ENCODE data around the gene ADAM23. TPM values are rescaled to one million over a fixed set of nuclear protein-coding genes. Genes with fewer than 3 reads are reported as not detected.

The ADAM23 gene
- polyA plus RNA-seq, 1 of the 3 experiments (the other 2 are of a cell fraction): 3.7 TPM

DNA sequence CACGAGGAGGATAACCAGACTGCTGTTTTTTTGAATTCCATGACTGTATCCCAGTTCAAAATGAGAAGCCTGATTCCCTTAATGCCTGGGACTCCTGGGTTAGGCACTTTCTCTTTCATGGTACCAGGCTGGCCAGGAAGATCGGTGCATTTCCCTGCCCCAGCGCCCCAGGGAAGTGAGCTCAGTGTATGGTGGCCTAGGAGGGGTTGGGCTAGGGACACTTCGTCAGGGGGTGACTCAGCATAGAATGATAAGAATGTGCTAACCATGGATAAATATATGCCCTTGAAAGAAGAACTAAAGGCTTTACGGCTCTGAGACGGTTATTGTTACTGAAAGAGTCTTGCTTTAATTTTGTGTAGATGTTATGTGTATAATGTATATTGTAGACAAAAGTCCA is 171.5 kb downstream of the ADAM23 start:
- Histone ChIP-seq H3K27ac (ENCODE audit: low read depth in 2 of 2, low read length in 1 of 2) (no peak overlapping the region), H3K4me2 (no peak overlapping the region), H3K27me3 (ENCODE audit: insufficient read depth) (no peaks in the 10 kb centered on the region), H4K20me1 (ENCODE audit: insufficient read depth) (no peaks in the 10 kb centered on the region), H3K79me2 (ENCODE audit: insufficient read depth) (no peaks in the 10 kb centered on the region), H3K4me3 (ENCODE audit: low read depth in 2 of 2, low read length in 1 of 2) (no peak overlapping the region), H3K9ac (no peak overlapping the region), H3K36me3 (replicated peaks in 1 of 2; ENCODE audit: control insufficient read depth in 1 of 2, insufficient read depth in 2 of 2, low read length in 1 of 2) (no peaks in the 10 kb centered on the region), H3K4me1 (ENCODE audit: control insufficient read depth in 1 of 2, insufficient read depth in 2 of 2, low read depth in 1 of 2, low read length in 1 of 2) (no peaks in the 10 kb centered on the region; a peak in 1 of 4 replicates), H2AFZ (ENCODE audit: low read depth) (no peak overlapping the region), H3K9me2 (no peaks in the 10 kb centered on the region), H3K9me3 (no peaks in the 10 kb centered on the region), H3F3A (replicated peaks; ENCODE audit: insufficient read depth) (no peaks in the 10 kb centered on the region)
- POLR2A ChIA-PET: no interaction called here
- TF ChIP-seq, protein P1, sequence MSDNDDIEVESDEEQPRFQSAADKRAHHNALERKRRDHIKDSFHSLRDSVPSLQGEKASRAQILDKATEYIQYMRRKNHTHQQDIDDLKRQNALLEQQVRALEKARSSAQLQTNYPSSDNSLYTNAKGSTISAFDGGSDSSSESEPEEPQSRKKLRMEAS (IDR thresholded peaks at IDR 0.05; ENCODE audit: low read depth): no peak
- TF ChIP-seq MXI1 (IDR thresholded peaks at IDR 0.05; ENCODE audit: low read depth, low read length): no peak
- TF ChIP-seq POLR2AphosphoS5 (IDR thresholded peaks at IDR 0.05; ENCODE audit: low read depth, low read length): no peak
- TF ChIP-seq PBX3 (IDR thresholded peaks at IDR 0.05): no peak
- TF ChIP-seq EP300 (IDR thresholded peaks at IDR 0.05; ENCODE audit: borderline replicate concordance in 1 of 2, low read depth in 1 of 2, low read length in 1 of 2): no peak
- TF ChIP-seq YY1 (IDR thresholded peaks at IDR 0.05; ENCODE audit: low read depth): no peak
- TF ChIP-seq, protein P2, sequence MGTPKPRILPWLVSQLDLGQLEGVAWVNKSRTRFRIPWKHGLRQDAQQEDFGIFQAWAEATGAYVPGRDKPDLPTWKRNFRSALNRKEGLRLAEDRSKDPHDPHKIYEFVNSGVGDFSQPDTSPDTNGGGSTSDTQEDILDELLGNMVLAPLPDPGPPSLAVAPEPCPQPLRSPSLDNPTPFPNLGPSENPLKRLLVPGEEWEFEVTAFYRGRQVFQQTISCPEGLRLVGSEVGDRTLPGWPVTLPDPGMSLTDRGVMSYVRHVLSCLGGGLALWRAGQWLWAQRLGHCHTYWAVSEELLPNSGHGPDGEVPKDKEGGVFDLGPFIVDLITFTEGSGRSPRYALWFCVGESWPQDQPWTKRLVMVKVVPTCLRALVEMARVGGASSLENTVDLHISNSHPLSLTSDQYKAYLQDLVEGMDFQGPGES (IDR thresholded peaks at IDR 0.05; ENCODE audit: low read depth, low read length): no peak
- no peak for TF ChIP-seq RAD21 (IDR thresholded peaks at IDR 0.05; ENCODE audit: low read length)
- no peak for TF ChIP-seq FOSL2 (IDR thresholded peaks at IDR 0.05; ENCODE audit: borderline replicate concordance, low read depth)
- TF ChIP-seq RFX5 (IDR thresholded peaks at IDR 0.05; ENCODE audit: low read length): no peak
- TF ChIP-seq FOXM1 (IDR thresholded peaks at IDR 0.05; ENCODE audit: low read depth): no peak
- no peak for TF ChIP-seq RXRA (IDR thresholded peaks at IDR 0.05; ENCODE audit: borderline replicate concordance, low read depth)
- WGBS (ENCODE audit: low lambda C conversion rate): 63% methylated on average over 6 of the region's 6 CpGs
- CTCF ChIA-PET: interaction anchor here (1.0 to 1.2 kb wide), 2 partner anchors 8 to 10 kb away, joined by 3 read pairs; no protein-coding TSS in a partner anchor
- no peak for DNase-seq

DNA sequence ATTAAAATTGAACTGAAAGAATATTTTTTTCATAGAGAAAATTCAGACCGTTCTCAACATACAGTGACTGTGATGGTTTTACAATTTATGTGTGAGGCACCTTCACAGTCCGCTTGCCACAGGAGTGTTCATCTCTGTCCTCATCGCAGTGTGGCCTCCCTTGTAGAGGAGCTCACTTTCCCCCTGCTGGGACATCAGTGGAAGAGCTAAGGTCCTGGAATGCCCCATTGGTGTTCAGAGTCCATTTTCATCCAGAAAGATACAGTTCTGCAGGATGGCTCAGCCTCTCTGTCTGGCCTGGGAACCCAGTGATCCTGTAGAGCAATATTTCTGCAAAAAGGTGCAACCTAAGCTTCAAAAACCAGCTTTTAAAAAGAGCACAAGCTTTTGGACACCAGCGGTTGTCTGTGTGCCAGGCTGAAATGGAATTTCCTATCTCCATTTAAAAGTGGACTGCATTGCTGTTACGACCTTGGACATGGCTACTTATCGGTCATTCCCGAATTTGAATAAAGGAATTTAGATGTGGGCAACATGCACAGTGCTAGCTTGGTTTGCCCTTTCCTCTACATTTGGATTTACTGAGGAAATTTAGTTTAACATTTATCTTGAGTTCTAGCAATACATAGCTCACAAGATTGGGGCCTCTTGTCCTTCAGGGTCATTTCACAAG is 172.2 kb downstream of the ADAM23 start:
- Histone ChIP-seq H3K27me3 (ENCODE audit: insufficient read depth) (no peaks in the 10 kb centered on the region), H3K36me3 (replicated peaks in 1 of 2; ENCODE audit: control insufficient read depth in 1 of 2, insufficient read depth in 2 of 2, low read length in 1 of 2) (no peaks in the 10 kb centered on the region), H3K9me3 (no peaks in the 10 kb centered on the region), H3K4me1 (ENCODE audit: control insufficient read depth in 1 of 2, insufficient read depth in 2 of 2, low read depth in 1 of 2, low read length in 1 of 2) (no peaks in the 10 kb centered on the region; a peak in 1 of 4 replicates), H3K4me2 (no peak overlapping the region), H3K79me2 (ENCODE audit: insufficient read depth) (no peaks in the 10 kb centered on the region), H3K9me2 (no peaks in the 10 kb centered on the region), H4K20me1 (ENCODE audit: insufficient read depth) (no peaks in the 10 kb centered on the region), H3K4me3 (ENCODE audit: low read depth in 2 of 2, low read length in 1 of 2) (no peak overlapping the region), H3K9ac (no peak overlapping the region), H3K27ac (ENCODE audit: low read depth in 2 of 2, low read length in 1 of 2) (no peak overlapping the region), H3F3A (replicated peaks; ENCODE audit: insufficient read depth) (no peaks in the 10 kb centered on the region), H2AFZ (ENCODE audit: low read depth) (no peak overlapping the region)
- POLR2A ChIA-PET: no interaction called here
- DNase-seq: no peak
- 77% methylated on average over 7 of the region's 7 CpGs for WGBS (ENCODE audit: low lambda C conversion rate)
- CTCF ChIA-PET: no interaction called here
- TF ChIP-seq FOSL2 (IDR thresholded peaks at IDR 0.05; ENCODE audit: borderline replicate concordance, low read depth) (no peak), NRF1 (IDR thresholded peaks at IDR 0.05; ENCODE audit: low read depth, low read length) (no peak), SMC3 (IDR thresholded peaks at IDR 0.05; ENCODE audit: low read depth, low read length) (no peak), ZBTB33 (IDR thresholded peaks at IDR 0.05; ENCODE audit: borderline replicate concordance, low read depth) (no peak), MXI1 (IDR thresholded peaks at IDR 0.05; ENCODE audit: low read depth, low read length) (no peak), RFX5 (IDR thresholded peaks at IDR 0.05; ENCODE audit: low read length) (no peak), EP300 (IDR thresholded peaks at IDR 0.05; ENCODE audit: borderline replicate concordance in 1 of 2, low read depth in 1 of 2, low read length in 1 of 2) (no peak), NFIC (IDR thresholded peaks at IDR 0.05; ENCODE audit: borderline replicate concordance) (no peak), RCOR1 (IDR thresholded peaks at IDR 0.05; ENCODE audit: low read length) (no peak), TCF12 (IDR thresholded peaks at IDR 0.05) (no peak), SIN3A (IDR thresholded peaks at IDR 0.05; ENCODE audit: borderline replicate concordance, low read depth, low read length) (no peak), POLR2AphosphoS5 (IDR thresholded peaks at IDR 0.05; ENCODE audit: low read depth, low read length) (no peak), RXRA (IDR thresholded peaks at IDR 0.05; ENCODE audit: borderline replicate concordance, low read depth) (no peak), MEF2A (IDR thresholded peaks at IDR 0.05; ENCODE audit: borderline replicate concordance, low read depth) (no peak), EZH2phosphoT487 (IDR thresholded peaks at IDR 0.05; ENCODE audit: borderline replicate concordance, low read depth) (no peak), TEAD4 (IDR thresholded peaks at IDR 0.05; ENCODE audit: borderline replicate concordance, insufficient read depth) (no peak)
- TF ChIP-seq, protein P2 (IDR thresholded peaks at IDR 0.05; ENCODE audit: low read depth, low read length): no peak

Data from SK-N-SH (cell line).